HPDE6-E6E7 (cell line): Measurements from ENCODE around the gene AGBL1.
"Not testable (repeated sequence)": the region's sequence is repeated elsewhere in the genome, so short reads cannot be mapped to it uniquely, and the experiment has no call there.

Experiments used
- DNase-seq: peaks from one replicate; pipeline ENCODE4 v3.0.0; 2011; ENCODE audit warnings: missing footprints; ENCODE audit errors: extremely low spot score

AGBL1 gene

DNA sequence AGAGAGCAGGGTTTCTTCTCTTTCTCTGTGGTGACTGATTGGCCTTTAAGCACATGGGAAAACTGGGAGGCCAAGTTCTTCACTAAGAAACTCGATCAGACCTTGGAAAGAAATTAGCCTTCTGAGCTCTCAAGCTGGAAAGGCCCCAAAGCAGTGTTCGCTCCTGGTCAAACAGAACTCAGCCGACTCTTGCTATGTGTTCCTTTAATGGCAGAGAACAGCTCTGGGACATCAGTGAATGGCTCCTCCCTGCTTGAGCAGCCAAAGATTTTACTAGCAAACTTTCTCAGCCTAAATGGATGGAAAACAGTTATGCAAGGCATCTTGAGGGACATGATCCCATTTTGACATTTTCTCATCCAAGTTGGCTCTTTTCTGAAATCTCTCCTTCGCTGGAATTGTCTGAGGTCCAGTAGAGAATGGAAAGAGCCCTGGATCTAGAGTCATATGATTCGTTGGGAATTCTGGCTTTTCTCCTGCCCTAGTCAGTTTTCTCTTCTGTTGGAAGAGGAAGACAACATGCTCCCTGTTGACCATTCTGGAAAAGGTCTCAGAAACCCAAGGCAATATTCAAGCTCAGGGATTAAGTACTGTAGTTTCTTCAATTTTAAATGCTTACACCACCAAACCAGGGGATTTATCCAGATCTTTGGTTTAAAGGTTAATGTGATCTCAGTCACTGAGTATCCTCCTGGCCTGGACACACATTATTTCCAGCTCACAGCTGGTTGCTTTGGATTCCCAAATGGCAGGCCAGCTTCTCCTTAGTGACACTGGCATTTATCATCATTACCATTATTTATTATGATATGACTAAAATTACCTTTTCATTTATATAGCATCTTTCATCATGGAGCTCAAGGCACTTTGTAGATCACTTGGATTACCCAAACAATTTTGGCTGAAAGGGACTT is 319.6 kb downstream of the AGBL1 start:
- no peak for DNase-seq

DNA sequence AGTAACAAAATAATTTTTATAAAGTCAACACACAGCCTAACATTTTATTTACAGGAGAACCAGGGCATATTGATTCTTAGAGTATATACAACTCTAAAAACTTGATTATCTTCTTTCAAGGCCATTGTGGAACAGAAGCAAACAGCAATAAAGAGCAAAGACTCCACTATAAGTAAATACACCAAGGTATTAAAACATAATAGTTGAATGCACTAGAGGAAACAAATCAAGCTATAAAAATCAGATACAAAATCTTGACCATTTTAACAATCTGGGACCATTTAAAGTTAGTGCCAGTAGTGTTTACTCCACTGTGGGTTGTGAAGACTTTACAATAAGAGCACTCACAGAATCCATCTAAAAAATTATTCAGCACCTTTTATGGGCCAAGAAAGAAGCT is 323.6 kb downstream of the AGBL1 start:
- no peak for DNase-seq

DNA sequence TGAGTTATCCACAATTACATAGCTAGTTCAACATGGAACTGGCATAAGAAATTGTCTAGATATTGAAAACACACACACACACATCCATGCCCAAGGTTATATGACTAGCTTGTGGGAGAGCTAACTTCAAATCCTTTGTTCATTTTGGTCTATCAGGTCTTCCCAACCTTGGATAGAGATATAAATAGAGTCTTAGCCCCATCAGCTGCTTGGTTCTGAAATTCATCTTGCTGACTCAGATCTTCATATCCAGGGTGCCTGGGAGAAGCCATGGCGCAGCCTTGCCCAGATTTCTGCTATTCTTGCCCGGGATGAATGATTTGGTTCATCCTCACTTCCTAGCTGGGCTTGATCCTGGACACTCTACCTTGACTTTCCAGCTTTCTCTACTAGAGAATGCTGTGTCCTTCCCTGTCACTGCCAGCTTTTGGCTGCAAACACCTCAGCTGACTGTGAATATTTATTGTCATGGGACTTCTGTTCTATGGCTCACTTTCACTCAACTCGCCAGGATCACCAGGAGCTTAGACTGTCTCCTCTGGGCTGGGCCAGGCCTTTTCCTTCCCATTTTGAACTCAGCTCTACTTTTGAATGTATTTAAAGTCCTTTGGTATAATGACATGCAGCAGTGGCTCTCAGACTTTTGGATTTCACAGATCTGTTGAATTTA is 324.4 kb downstream of the AGBL1 start:
- no peak for DNase-seq

DNA sequence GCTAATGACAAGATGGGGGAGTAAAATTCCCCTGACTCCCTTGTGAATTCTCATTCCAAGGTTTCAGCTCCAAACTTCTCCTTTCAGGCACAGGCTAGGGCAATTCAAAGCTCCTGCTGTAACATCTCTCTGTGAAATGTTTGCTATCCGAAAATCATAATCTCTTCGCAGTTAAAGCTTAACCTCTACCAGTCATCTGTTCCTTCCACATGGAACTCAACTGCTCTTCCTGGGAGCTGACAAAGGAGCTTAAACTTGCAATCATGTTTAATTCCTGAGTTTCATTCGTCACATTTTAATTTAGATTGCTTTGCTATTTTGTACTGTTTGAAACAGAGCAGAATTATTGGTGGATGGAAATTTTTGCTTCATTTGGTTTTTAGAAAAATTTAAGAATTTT is 328.6 kb downstream of the AGBL1 start:
- DNase-seq, result no peak

DNA sequence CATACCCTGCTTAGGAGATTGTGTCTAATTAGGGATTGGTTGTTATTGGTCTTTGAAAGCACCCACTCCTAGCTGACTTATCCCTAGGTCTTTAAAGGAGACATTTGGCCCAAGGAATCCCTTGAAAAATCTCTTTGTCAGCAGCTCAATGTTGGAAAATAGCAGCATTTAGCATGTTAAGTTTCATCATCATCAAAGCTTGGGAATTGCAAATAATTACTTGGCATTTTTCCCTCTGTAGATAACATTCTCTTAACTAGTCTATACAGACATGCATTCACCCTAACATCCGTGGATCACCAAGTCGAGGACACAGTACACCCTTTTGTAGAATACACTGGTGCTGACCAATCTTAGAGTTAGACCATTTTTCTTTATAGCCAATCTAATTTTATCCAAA is 332.2 kb downstream of the AGBL1 start:
- DNase-seq, result no peak

DNA sequence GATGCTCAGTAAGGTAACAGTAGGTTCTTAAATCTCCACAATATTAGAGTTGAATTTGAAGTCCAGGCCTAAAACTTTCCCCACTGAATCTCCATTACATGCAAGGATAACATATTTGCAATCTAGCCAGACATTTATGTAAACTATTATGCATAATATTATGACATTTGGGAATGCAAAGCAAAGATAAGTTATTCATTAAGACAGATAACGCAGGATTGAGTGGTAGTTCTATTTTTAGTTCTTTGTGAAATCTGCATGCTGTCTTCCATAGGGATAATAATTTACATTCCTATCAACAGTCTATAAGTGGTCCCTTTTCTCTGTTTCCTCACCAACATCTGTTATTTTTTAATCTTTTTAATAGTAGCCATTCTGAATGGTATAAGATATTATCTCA is 333.5 kb downstream of the AGBL1 start:
- no peak for DNase-seq

DNA sequence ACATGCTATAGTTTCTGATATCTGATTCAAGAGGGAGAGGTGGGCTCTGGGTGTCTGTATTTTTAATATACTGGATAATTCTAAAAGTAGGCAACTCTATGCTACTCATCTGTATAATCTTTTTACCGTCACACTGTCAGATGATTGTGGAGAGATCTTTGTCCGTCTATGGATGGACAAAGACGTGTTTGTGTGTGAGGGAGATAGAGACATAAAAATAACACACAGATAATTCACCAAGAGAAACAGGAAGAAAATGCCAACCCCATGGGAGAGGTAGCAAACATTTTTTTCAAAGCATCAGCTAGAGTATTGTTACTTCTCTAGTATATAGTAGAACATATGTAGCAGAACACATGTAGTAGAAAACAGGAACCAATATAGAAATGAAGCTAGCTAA is 346.1 kb downstream of the AGBL1 start:
- DNase-seq, result no peak

DNA sequence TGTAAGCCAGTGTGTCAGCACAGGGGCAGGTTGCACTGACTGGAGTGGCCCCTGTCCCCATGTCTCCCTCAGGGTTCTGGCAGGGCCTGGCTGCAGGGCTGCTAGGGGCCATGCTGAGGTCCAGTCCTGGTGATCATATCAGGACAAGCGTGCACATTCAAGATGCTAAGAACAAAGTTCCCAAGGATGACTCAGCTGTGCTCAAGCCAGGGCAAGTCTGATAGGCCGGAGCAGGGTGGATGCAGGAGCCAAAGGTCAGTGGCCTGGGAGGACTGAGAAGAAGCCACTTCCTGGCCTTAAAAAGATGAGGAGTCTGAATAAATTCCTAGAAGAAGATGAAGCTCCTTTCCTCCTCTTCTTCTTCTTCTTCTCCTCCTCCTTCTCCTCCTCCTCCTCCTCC is 353.2 kb downstream of the AGBL1 start:
- peak; percentile 28 for DNase-seq

DNA sequence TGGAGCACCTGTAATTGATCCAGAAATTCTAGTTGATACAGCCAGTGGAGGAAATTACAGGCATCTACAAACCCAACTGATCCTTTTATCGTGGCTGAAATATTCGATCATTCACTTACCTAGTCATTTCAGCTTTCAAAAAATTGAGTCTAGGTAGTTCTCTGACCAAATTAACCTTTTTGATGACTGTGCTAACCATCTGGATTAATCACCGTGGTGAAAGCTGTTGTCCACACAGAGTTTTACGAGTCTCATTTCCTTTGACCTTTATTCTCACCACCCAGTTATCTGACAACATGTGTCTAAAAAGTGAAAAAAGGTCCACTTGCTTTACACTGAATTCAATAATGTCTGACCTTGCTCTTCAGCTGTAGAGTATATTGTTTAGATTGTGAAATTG is 354.3 kb downstream of the AGBL1 start:
- DNase-seq, result no peak

DNA sequence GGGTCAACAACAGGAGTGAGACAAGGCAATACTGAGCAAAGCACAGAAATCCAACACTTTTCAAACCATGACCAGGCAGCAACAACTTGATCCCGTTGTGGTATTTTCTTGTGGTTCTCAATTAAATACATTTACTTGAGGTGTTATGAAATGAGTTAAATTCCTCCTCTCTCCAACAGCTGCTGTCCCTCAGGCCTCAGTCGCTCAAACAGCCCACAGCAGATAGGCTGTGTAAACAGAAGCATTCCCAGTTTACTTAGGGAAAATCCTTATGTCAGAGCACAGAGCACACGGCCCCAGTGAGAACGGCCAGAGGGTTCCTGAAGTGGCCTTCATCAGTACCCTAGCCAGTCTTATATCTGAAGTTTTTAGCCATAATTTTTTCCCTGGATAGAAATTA is 359.9 kb downstream of the AGBL1 start:
- no peak for DNase-seq

DNA sequence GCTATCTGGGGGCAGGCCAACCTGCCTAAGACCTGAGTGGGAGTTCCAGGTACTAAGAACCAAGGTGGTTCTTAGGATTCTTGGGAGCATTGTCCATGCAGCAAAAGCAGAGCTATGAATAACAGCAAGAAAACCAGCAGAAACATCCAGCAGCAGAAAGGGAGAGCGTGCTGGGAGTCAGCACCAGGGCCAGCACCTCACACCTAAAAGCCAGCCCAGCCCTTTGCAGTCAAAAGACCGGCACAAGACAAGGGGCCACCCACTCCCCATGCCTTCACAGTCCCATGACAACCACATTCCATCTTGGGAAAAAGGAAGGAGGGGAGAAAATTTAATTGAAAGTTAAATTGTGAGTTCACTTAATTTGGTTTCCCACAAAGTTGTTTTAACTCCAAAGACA is 364.9 kb downstream of the AGBL1 start:
- peak; percentile 6 for DNase-seq

DNA sequence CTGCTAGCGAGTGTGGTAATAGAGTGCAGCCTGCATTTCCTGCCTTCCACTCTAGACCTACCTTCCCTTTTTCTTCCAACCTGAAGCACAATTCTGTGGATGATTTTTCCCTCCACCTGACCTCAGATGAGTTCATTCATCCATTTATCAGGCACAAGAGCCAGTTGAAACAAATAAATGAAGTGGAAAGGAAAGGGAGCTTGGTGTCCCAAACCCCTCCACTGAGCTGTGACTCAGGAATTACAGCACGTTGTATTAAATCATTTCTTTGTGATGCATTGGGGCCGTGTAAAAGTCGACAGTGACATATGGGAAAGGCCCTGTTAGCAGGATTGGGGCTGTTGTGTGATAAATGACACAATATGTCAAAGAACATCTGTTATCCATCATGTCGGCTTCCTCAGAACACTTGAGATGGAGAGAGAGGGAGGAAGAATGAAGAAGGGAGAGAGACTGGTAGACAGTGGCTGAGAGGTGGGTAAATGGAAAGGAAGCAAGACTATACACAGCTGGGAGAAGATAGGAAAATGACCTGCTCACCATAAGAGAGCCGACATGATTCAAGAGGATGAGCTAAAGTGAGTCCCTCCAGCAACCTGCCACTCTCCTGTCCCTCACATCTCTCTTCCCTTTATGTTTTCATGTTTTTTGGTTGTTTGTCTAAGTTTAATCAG is 366.0 kb downstream of the AGBL1 start:
- no peak for DNase-seq

DNA sequence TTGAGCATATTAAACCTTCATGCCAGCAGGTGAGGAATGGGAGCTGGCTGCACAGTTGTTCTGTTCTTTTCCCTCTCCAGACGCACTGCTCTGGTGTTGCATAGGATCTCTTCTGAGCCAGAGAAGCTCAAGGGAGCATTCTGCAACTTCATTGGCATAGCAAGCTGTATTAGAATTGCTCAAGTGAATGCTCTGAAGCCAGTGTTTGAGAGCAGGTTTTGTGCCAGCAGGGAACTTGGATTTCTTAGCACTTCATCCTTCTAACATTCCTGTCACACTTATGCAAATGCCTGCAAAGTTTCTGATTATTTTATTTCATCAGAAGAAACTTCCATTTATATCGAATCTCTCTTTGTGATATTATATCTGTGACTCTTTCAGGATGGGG is 366.6 kb downstream of the AGBL1 start:
- no peak for DNase-seq

DNA sequence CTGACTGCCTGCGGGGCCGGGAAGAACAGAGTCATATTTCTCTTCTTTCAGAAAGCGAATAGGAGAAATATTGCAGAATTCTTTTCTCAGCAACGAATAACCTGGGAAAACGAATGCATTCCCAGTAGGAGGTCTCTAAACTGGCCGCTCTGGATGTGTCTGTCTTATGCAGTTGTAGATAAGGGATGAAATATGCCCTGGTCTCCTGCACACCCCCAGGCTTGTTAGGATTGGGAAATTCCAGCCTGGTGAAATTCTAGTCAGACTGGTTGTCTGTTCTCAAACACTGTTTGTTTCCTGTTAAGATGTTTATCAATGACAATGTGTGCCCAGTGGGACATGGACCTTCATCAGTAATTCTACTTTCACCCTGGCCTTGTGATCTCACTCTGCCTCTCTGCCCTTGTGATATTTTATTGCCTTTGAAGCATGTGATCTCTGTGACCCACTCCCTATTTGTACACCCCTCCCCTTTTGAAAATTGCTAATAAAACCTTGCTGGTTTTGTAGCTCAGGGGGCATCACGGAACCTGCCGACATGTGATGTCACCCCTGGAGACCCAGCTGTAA is 385.9 kb downstream of the AGBL1 start:
- DNase-seq, result not testable (repeated sequence)

DNA sequence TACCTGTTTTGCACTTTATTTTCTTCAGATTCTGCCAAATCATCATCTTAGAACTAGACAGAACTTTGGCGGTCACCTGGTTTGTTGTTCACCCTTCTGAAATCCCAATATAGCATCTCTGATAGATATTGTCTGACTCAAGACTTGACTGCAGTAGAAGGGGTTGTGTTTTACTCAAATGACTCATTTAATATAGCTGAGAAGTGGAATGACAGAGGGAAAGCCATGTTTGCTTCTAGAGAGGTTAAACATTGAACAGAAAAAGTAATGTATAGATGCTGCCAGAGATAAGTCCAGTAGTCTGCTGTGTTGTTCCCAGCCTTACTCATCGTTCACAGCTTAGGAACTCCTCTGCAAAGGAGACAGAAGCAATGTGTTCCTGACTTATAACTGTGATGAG is 402.0 kb downstream of the AGBL1 start:
- DNase-seq, result no peak

DNA sequence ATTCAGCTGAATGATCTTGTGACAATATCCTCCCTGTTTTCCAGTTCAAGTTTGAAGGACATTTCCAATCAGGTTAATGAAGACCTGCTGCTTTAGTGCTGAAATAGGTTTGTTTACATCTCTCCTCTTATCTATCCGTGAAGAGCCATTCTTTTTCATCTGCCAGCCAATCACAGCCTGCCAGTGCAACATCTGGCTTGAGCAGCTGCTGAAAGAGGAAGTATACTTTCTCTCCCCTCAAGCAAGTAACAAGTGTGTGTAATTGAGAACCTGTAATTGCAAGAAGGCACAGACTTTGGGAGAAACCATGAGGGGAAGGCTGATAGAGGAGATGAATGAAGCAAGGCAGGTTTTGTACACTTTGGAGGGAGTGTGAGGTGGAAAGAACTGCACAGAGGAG is 404.3 kb downstream of the AGBL1 start:
- no peak for DNase-seq

DNA sequence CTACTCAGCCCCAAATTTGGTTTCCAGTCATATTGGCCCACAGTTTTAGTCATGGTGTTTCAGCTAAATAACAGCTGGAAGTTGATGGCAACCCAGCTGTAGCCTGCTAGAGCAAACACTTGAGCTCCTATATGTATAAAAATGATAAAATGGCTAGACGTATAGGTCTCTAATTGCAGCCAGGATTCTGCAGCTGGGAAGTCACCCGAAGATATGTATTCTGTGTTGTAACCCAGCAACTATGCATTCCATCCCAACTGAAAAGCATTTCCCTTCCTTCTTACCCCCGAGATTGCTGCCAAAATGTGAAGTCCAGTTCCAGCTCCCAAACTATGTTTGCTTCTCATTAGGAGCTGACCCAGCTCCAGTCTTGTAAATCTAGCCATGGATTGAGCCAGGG is 408.4 kb downstream of the AGBL1 start:
- no peak for DNase-seq

DNA sequence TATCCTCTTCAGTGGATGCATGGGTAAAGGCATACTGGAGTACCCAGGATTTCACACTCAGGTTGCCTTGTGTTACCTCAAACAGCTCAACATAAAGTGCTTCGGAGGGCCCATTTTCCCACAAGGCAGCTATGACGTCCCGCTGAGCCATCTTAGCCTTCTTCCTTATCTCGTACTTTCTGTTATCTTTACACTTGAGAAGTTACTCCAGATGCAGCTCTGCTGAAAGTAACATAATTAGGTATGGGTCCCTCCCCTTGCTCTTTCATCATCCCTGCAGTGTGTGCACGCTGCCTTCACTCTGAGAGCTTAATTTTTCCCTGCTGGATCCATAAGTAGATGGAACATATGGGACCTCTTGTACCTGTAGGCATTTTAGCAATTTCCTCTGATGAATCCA is 410.3 kb downstream of the AGBL1 start:
- no peak for DNase-seq

DNA sequence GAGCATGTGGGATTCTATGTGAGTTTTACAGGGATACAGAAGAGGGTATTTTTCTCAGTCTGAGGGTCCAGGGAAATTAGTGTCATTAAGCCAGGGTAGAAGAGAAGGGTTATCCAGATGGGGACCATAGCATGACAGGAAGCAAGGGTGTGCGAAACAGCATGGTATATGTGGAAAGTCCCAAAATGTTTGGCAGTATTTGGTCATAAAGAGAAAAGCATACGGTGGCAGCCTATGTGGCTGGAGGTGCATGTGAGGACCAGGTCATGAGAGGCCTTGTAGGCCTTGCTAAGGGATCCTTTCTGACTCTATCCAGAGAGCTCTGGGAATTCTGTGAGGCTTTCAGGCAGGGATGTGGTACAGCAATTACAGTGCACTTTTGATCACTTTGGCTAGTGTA is 411.4 kb downstream of the AGBL1 start:
- no peak for DNase-seq

DNA sequence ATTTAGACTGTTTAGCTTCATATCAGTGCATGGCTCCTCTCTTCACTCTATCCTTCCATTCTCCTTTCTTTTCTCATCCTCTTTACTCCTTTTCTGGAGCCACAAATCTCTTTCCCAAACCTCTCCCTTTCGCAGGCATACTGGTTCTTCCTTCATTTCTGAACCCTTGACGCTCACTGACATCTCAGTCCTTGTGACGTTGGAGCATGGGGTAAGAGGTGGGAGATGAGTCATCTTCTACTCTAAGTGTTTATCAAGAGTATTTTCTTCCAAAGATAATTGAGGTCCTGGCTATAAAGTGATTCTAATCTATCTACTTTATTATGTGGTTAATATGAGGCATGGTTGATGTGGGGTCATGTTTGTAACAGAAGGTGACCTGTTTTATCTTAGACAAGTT is 414.2 kb downstream of the AGBL1 start:
- no peak for DNase-seq

DNA sequence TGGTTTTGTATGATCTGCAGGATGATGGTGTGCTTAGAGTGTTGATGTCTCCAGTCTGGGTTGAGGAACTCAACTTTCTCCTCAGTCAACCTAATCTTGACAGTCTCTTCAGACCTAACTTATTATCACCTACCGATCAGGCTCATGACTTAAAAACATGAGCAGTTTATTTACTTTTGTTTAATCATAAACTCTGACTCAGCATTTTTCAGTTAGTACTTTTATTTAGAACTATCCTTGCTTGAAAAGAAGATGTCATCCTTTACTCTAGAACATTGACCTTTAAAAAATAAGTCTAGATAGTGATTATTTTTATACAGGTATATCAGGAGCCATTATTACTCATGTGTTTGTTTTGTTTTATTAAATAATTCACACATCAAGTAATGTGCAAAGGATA is 414.8 kb downstream of the AGBL1 start:
- DNase-seq, result no peak

DNA sequence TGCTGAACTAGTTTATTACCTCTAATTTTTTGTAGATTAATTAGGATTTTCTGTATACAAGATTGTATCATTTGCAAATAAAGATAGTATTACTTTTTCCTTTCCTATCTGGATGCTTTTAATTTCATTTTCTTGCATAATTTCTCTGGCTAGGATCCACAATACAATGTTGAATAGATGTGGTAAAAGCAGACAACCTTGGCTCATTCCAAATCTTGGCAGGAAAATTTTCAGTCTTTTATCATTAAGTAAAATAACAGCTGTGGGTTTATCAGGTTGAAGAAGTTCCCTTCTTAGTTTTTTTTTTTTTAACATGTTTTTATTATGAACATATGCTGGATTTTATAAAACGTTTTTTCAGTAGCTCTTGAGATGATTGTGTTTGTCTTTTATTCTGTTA is 422.6 kb downstream of the AGBL1 start:
- no peak for DNase-seq

DNA sequence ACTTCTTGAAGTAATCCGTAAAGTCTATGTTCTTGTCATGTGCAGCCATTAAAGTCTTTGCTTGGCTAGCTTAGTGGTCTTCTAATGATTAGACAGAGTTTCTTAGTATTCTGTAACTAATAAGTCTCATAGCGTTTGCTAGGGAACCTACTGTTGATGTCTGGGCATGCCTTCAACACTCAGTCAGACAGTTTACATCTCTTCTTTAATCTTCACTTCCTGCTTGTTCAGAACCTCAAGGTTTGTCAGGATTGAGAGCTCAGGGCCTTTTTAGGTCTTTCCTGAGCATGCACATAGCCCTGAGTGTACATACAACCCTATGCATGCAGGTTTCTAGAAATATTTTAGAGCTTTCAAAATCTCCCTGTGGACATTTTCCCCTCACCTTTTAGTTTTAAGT is 426.3 kb downstream of the AGBL1 start:
- DNase-seq, result no peak
